ENCODE measurements around the gene TCF15. TPM values are rescaled to one million over a fixed set of nuclear protein-coding genes. Genes with fewer than 3 reads are reported as not detected.

TCF15 gene
- total and polyA plus RNA-seq, 8 donors, result 0.25 to 0.43 (median 0.33) TPM; not detected in 5

- Histone ChIP-seq H3K27me3 (peaks cover 0 to 58% (median 16%) of the 10 kb centered on the region in 3 donors), H3K27ac (no peak overlapping the region), H3K4me3 (no peak overlapping the region), H3K9me3 (no peaks in the 10 kb centered on the region), H3K4me1 (peaks cover 10 to 21% (median 13%) of the 10 kb centered on the region in 4 donors), H3K36me3 (no peaks in the 10 kb centered on the region)
- DNase-seq, result peak in 1 of 2 donors; percentile 45
- WGBS, 5 donors, result 38 to 54% (median 43%) methylated on average over 15 of the region's 15 CpGs
- no peak for TF ChIP-seq EP300 (IDR thresholded peaks at IDR 0.05)
- TF ChIP-seq POLR2AphosphoS5 (IDR thresholded peaks at IDR 0.05), result no peak
- TF ChIP-seq, protein P1, sequence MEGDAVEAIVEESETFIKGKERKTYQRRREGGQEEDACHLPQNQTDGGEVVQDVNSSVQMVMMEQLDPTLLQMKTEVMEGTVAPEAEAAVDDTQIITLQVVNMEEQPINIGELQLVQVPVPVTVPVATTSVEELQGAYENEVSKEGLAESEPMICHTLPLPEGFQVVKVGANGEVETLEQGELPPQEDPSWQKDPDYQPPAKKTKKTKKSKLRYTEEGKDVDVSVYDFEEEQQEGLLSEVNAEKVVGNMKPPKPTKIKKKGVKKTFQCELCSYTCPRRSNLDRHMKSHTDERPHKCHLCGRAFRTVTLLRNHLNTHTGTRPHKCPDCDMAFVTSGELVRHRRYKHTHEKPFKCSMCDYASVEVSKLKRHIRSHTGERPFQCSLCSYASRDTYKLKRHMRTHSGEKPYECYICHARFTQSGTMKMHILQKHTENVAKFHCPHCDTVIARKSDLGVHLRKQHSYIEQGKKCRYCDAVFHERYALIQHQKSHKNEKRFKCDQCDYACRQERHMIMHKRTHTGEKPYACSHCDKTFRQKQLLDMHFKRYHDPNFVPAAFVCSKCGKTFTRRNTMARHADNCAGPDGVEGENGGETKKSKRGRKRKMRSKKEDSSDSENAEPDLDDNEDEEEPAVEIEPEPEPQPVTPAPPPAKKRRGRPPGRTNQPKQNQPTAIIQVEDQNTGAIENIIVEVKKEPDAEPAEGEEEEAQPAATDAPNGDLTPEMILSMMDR (IDR thresholded peaks at IDR 0.05), result no peak
- no peak for TF ChIP-seq POLR2A (IDR thresholded peaks at IDR 0.05)
- intact Hi-C loops (cut with DNase I; ENCODE audit: low total_unique reads), result no loop called here
Observed at GRCh38 chr20:574297-574942, 35.7 kb downstream of the TCF15 start.

DNA sequence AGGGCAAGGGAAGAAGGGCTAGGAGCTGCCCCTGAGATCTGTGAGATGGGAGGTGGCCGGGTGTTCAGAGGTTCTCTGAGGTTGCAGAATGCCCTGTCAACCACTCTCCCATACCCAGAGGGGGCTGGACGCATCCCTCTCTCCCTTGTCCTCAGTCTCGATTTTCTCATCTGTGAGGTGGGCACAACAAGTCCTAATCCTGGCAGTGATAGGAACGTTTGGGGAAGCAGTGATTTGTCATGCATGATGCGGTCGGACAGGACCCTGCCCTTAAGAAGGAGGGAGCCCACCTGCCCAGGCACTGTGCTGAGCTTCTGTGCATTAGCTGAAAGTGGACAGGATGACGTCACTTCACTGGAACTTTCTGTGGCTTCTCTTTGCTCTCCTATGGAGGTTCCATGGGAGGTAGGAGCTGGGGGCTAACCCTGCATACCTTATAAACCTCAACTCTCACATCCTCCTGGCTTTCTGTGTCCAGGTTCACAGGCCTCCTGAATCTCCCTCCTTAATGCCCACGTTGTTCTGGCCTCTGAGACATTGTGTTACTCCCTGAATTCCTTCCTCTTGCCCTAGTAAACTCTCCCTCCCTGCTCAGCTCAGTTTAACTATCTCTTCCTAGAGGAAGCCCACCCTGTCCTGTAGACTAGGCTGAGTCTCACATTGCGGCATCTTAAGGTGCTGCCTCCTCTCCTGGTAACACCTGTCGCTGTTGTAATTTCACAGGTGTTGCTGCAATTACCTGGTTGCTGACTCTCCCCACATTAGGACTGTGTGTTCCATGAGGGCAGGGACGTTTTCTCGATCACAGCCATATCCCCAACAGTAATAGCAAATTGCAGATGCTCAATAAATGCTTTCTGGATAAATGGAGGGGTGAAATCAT, 36.5 kb downstream of the TCF15 start:
- intact Hi-C loops (cut with DNase I; ENCODE audit: low total_unique reads), result no loop called here
- no peak overlapping the region for H3K4me3 ChIP-seq
- H3K36me3 ChIP-seq, result no peaks in the 10 kb centered on the region
- H3K9me3 ChIP-seq, result no peaks in the 10 kb centered on the region
- H3K27ac ChIP-seq, result no peak overlapping the region
- 66 to 70% (median 69%) methylated on average over 12 of the region's 12 CpGs for WGBS, 5 donors
- H3K4me1 ChIP-seq, result peaks cover 10 to 21% (median 14%) of the 10 kb centered on the region in 4 donors
- no peak for DNase-seq
- TF ChIP-seq POLR2AphosphoS5 (IDR thresholded peaks at IDR 0.05) (no peak), POLR2A (IDR thresholded peaks at IDR 0.05) (no peak), EP300 (IDR thresholded peaks at IDR 0.05) (no peak)
- TF ChIP-seq, protein P1 (IDR thresholded peaks at IDR 0.05), result no peak
- peaks cover 2 to 65% (median 21%) of the 10 kb centered on the region in 3 donors for H3K27me3 ChIP-seq

DNA sequence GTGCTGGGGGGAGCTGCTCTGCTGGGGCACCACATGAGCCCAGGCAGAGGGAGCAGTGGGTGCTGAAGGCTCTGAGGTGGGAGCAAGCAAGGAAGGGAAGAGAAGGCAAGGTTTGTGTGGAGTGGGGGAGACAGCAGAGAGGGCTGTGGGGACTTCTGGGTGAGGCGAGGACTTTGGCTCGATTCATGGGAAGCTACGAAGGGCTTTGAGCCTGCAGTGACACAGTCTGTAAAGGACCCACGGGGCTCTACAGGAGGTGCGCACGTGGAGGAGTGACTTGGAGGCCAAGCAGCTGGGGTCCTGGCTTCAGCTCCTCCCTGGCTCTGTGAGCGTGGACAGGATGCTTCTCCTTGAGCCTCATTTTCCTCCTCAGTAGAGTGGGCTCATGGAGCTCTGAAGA, 37.4 kb downstream of the TCF15 start:
- H3K27me3 ChIP-seq, result peaks cover 3 to 75% (median 30%) of the 10 kb centered on the region in 3 donors
- H3K27ac ChIP-seq, result no peak overlapping the region
- TF ChIP-seq POLR2AphosphoS5 (IDR thresholded peaks at IDR 0.05), result no peak
- TF ChIP-seq POLR2A (IDR thresholded peaks at IDR 0.05), result no peak
- TF ChIP-seq, protein P1 (IDR thresholded peaks at IDR 0.05), result no peak
- no peak for TF ChIP-seq EP300 (IDR thresholded peaks at IDR 0.05)
- intact Hi-C loops (cut with DNase I; ENCODE audit: low total_unique reads), result no loop called here
- peaks cover 10 to 21% (median 16%) of the 10 kb centered on the region in 4 donors for H3K4me1 ChIP-seq
- no peak for DNase-seq
- WGBS, 5 donors, result 37 to 65% (median 49%) methylated on average over 7 of the region's 7 CpGs
- no peaks in the 10 kb centered on the region for H3K36me3 ChIP-seq
- H3K9me3 ChIP-seq, result no peaks in the 10 kb centered on the region
- no peak overlapping the region for H3K4me3 ChIP-seq

DNA sequence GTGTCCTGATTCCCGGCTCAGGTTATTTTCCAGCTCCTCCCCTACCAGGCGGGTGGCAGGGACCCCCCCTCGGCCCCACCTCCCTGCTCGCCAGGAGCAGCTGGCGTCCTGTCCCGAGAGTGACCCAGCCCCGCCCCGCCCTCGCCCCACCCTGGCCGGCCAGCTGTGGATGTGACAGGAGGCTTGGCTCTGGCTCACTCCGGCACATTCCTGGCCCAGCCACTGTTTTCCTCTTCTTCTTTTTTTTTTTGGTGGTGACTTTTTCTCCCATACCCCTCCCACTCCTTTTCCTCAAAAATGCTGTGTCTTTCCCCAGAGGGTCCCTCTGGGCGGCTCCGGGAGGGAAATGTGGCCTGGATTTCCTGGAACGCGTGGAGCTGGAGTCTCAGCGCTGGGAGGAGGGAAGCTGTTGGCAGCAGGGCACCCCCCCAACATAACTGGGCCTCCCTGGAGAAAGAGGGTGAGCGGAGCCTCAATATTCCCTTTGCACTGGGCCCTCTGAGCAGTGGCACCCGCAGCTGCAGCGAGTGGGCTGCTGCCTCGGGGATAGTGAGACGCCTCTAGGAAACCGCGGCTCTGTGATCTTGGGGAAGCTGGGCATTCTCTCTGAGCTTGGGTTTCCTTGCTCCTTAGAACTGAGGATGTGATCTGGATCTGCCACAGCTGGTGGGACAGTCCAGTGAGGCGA, 38.2 kb downstream of the TCF15 start:
- Histone ChIP-seq H3K27ac (peak overlapping the region in 3 of 5 donors; percentile 7 to 29 (median 20)), H3K36me3 (no peaks in the 10 kb centered on the region), H3K4me3 (peak overlapping the region in 2 of 4 donors; percentile 2 to 16), H3K27me3 (peaks cover 3 to 83% (median 38%) of the 10 kb centered on the region in 3 donors), H3K9me3 (no peaks in the 10 kb centered on the region), H3K4me1 (peaks cover 10 to 21% (median 16%) of the 10 kb centered on the region in 4 donors)
- intact Hi-C loops (cut with DNase I; ENCODE audit: low total_unique reads), result no loop called here
- 8 to 21% (median 15%) methylated on average over 19 to 24 of the region's 24 CpGs for WGBS, 5 donors
- TF ChIP-seq POLR2A (IDR thresholded peaks at IDR 0.05), result no peak
- TF ChIP-seq, protein P1 (IDR thresholded peaks at IDR 0.05), result no peak
- TF ChIP-seq POLR2AphosphoS5 (IDR thresholded peaks at IDR 0.05), result peak in 1 of 3 donors; percentile 5
- DNase-seq, result peak; percentile 51 to 87
